ENCODE measurements around the gene RHBDL1. TPM values are rescaled to one million over a fixed set of nuclear protein-coding genes. Genes with fewer than 3 reads are reported as not detected.

The RHBDL1 gene
- total RNA-seq, 1 donor from 2014 or later = 2.0 TPM

GRCh38 chr16:726188-726437, 50.6 kb downstream of the RHBDL1 start:
- FAIRE-seq = no peak
- no peak for DNase-seq (ENCODE audit: low spot score in 2 of 2)

GRCh38 chr16:726438-727290, 51.2 kb downstream of the RHBDL1 start, which contains the start of the genes CCDC78 and HAGHL:
Gene CCDC78 (minus strand): TSS chr16:726443. CDS start chr16:726367, 76 bp downstream.
Gene HAGHL (plus strand): TSS chr16:727106. CDS start chr16:727510, 404 bp downstream.
- FAIRE-seq = no peak

GRCh38 chr16:727291-727977, 52.0 kb downstream of the RHBDL1 start:
- FAIRE-seq (no peak), DNase-seq (ENCODE audit: low spot score in 2 of 2) (no peak)

More at GRCh38 chr16:726438-727290, 51.2 kb downstream of the RHBDL1 start, which contains the start of the genes CCDC78 and HAGHL:
- DNase-seq (ENCODE audit: low spot score in 2 of 2) = peak; percentile 79 to 87

Other genes with a start within 250 kb of the RHBDL1 start
- gene CAPN15, start 148.0 kb upstream of the RHBDL1 start, total RNA-seq = 7.3 TPM
- gene PRR35, start 115.3 kb upstream of the RHBDL1 start, total RNA-seq = not detected
- 0.41 TPM for gene NHLRC4, start 108.7 kb upstream of the RHBDL1 start, total RNA-seq
- gene PIGQ, start 105.7 kb upstream of the RHBDL1 start, total RNA-seq = 16.7 TPM
- gene RAB40C, start 85.6 kb upstream of the RHBDL1 start, total RNA-seq = 25.3 TPM
- 0.41 TPM for gene WFIKKN1, start 44.7 kb upstream of the RHBDL1 start, total RNA-seq
- 31.8 TPM for gene METTL26, start 39.4 kb upstream of the RHBDL1 start, total RNA-seq
- 9.8 TPM for gene MCRIP2, start 33.8 kb upstream of the RHBDL1 start, total RNA-seq
- gene WDR90, start 26.3 kb upstream of the RHBDL1 start, total RNA-seq = 8.2 TPM
- gene RHOT2, start 7.5 kb upstream of the RHBDL1 start, total RNA-seq = 17.9 TPM
- 77.5 TPM for gene STUB1, start 4.7 kb downstream of the RHBDL1 start, total RNA-seq
- gene JMJD8, start 8.7 kb downstream of the RHBDL1 start, total RNA-seq = 10.2 TPM
- 2.9 TPM for gene WDR24, start 14.7 kb downstream of the RHBDL1 start, total RNA-seq
- gene FBXL16, start 30.1 kb downstream of the RHBDL1 start, total RNA-seq = 4.5 TPM
- 23.6 TPM for gene METRN, start 39.4 kb downstream of the RHBDL1 start, total RNA-seq
- gene ANTKMT, start 45.5 kb downstream of the RHBDL1 start, total RNA-seq = 13.0 TPM
- 4.5 TPM for gene CCDC78, start 50.8 kb downstream of the RHBDL1 start, total RNA-seq
- gene HAGHL, start 51.4 kb downstream of the RHBDL1 start, total RNA-seq = 11.4 TPM
- gene CIAO3, start 65.3 kb downstream of the RHBDL1 start, total RNA-seq = 50.1 TPM
- gene MSLN, start 85.1 kb downstream of the RHBDL1 start, total RNA-seq = not detected
- 12.6 TPM for gene RPUSD1, start 112.7 kb downstream of the RHBDL1 start, total RNA-seq
- gene CHTF18, start 112.9 kb downstream of the RHBDL1 start, total RNA-seq = 9.8 TPM
- gene GNG13, start 125.1 kb downstream of the RHBDL1 start, total RNA-seq = not detected

All from frontal cortex (tissue), 4 donors.